Uterus (tissue), 4 donors: ENCODE data around the gene OSR1. TPM values are rescaled to one million over a fixed set of nuclear protein-coding genes. Genes with fewer than 3 reads are reported as not detected.

Experiments used
- DNase-seq, 2 donors: peaks; one replicate each; pipeline ENCODE4 v3.0.0-alpha.2; 2019 to 2020
- H3K27ac ChIP-seq, 2 donors: fragments of 200-600 bp; sonication (generic); 1 replicate in 1 of 2; 2 replicates in 1 of 2; pipeline ENCODE4 v1.5.1; 2016 to 2018
- H3K27me3 ChIP-seq, 2 donors: fragments of 200-600 bp; sonication (generic); one replicate each; pipeline ENCODE4 v1.5.1; 2018 to 2019; ENCODE audit warnings: control low read depth in 1 of 2
- H3K36me3 ChIP-seq, 2 donors: fragments of 200-600 bp; sonication (generic); one replicate each; pipeline ENCODE4 v1.5.1; 2019; ENCODE audit warnings: control low read depth in 1 of 2
- H3K4me1 ChIP-seq, 2 donors: fragments of 200-600 bp; sonication (generic); one replicate each; pipeline ENCODE4 v1.5.1; 2018 to 2019; ENCODE audit warnings: control low read depth in 1 of 2
- H3K4me3 ChIP-seq, 2 donors: fragments of 200-600 bp; sonication (generic); 1 replicate in 1 of 2; 2 replicates in 1 of 2; pipeline ENCODE4 v1.5.1; 2018 to 2019; ENCODE audit warnings: mild to moderate bottlenecking in 1 of 2
- H3K9me3 ChIP-seq, 2 donors: fragments of 200-600 bp; sonication (generic); one replicate each; pipeline ENCODE4 v1.5.1; 2019; ENCODE audit warnings: control low read depth in 1 of 2
- POLR2A ChIP-seq, 2 donors: fragments of 450-650 bp; IDR thresholded peaks; one replicate each; pipeline ENCODE4 v1.6.1; 2016; ENCODE audit warnings: antibody characterized with exemption in 2 of 2, mild to moderate bottlenecking in 1 of 2, moderate library complexity in 1 of 2
- intact Hi-C: fragments of 100-400 bp; cut with DNase I; formaldehyde crosslinking; loops from one replicate; pipeline ENCODE4 v1.15.1; 2023; ENCODE audit warnings: low total_unique reads
- total RNA-seq, 4 donors: library from RNA; depleted of rRNA in 3 of 4; stranded (reverse); fragments of >200 nt in 3 of 4; gene quantifications; one replicate each; pipeline versions ENCODE4 v1.1.0 to v1.2.4, GENCODE V29; 2014 to 2023
- TF ChIP-seq, protein P1 (sequence below), 4 experiments: fragments of 200-600 bp in 2 of 4; fragments of 450-650 bp in 2 of 4; sonication (generic) in 2 of 4; IDR thresholded peaks; one replicate each; pipeline ENCODE4 v1.5.1; 2016 to 2019; ENCODE audit warnings: antibody characterized with exemption in 4 of 4, mild to moderate bottlenecking in 2 of 4, moderate library complexity in 1 of 4
- donor health status: DM: yes; HTN: yes; CAD: no.

OSR1 gene
- total RNA-seq, 4 donors from 2014 or later, result 4.7 to 26.2 (median 18.6) TPM

DNA sequence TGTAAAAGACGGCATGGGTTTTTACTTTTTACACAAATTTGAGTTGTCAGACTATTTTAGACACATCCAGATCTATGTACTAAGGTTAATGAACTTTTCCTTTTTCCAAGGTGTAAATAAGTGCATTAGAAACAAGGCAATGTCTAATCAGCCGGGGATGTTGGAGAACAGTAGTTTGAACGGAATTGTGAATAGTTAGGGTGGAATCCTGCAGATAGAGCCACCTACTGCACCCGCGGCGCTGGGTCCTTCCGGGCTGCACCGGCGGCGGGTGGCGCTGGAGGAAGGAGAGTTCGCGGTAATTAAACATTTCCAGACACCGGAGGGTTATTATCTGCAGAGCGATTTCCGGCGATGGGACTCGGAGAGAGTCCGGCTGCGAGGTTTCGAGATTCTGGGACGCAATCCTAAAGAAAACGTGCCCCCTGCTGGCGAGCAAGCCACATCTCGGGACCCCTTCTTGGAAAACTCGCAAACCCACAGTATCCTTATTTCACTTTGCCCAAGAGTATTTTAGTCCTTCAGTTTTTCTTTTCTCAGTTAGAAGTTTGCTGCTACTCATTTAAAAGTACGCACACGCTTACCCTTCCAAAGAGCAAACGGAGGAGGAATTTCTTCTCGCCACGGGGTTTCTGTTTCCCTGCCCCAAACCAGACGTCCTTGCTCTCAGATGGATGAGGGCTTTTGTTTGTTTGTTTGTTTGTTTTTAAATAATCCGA lies 4.5 kb upstream of the OSR1 start:
- intact Hi-C loops, result loop anchor here (10.0 kb wide), 2 partner anchors 618 to 968 kb away; no protein-coding TSS in a partner anchor
- Histone ChIP-seq H3K9me3 (no peaks in the 10 kb centered on the region), H3K36me3 (no peaks in the 10 kb centered on the region), H3K4me3 (peak overlapping the region; percentile 51 to 52), H3K27ac (peak overlapping the region; percentile 61 to 63), H3K4me1 (no peaks in the 10 kb centered on the region), H3K27me3 (no peaks in the 10 kb centered on the region)
- peak; percentile 84 to 86 for DNase-seq
- TF ChIP-seq POLR2A (IDR thresholded peaks at IDR 0.05), result no peak
- TF ChIP-seq, protein P1, sequence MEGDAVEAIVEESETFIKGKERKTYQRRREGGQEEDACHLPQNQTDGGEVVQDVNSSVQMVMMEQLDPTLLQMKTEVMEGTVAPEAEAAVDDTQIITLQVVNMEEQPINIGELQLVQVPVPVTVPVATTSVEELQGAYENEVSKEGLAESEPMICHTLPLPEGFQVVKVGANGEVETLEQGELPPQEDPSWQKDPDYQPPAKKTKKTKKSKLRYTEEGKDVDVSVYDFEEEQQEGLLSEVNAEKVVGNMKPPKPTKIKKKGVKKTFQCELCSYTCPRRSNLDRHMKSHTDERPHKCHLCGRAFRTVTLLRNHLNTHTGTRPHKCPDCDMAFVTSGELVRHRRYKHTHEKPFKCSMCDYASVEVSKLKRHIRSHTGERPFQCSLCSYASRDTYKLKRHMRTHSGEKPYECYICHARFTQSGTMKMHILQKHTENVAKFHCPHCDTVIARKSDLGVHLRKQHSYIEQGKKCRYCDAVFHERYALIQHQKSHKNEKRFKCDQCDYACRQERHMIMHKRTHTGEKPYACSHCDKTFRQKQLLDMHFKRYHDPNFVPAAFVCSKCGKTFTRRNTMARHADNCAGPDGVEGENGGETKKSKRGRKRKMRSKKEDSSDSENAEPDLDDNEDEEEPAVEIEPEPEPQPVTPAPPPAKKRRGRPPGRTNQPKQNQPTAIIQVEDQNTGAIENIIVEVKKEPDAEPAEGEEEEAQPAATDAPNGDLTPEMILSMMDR (IDR thresholded peaks at IDR 0.05), result peak; percentile 68 to 93 (median 86)

DNA sequence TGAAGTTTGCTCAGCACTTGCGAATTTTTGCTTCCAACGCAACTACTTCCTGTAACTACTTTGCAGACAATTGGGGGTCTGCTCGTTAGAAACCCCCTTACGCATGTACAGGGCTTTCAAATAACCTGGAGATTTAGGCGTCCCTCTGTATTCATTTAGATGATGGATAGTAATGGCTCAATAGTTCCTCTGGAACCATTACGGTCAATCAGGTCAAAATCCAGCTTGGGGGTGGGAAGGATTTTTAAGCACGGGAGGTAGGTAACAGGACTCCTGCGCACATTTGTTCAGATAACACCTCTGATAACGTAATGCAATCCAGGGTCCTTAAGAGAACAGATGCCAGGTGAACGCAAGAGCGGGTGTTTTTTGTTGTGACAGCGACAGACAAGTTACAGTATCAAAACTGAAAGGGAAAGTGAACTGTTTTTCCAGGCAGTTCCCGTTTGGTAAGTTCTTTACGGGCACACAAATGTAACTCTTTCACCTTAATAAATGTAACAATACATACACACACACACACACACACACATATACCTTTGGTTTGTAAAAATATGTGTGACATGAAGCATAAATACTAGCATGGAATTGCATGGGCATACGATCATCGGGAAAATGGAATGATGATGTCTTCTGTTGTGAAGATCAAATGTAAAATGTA lies 3.8 kb upstream of the OSR1 start:
- intact Hi-C loops, result loop anchor here (10.0 kb wide), 2 partner anchors 617 to 967 kb away; no protein-coding TSS in a partner anchor
- no peak for DNase-seq
- TF ChIP-seq, protein P1 (IDR thresholded peaks at IDR 0.05), result no peak
- TF ChIP-seq POLR2A (IDR thresholded peaks at IDR 0.05), result no peak

DNA sequence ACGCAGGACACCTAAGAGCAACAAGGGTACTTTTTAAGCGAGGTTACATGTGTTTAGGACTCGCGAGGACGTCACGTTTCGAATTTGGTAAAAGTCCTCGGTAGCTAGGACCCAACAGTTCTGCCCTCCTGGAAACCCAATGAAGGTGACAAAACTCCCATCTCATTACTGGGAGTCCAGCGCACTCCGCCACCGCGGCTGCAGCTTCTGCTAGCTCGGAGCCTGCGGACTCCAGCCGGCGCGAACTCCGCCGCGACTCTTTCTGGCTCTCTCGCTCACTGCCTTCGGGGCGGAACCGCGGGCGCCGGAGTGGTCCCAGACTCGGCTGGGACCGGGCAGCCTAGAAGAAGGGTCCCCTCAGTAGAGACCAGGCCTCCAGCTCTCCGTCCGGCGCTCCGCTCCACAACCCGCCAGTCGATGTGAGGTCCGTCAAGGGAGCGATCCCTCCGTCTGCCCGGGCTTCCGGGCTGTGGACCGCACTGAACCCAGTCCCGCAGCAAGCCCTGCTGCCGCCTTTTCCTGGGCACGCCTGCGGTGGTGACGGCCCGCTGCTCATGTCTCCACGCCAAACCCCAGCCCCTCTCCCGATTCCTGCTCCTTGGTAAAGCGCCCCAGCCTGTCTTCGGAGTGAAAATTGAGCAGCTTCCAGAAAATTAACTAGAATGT lies 3.0 kb upstream of the OSR1 start:
- H3K4me1 ChIP-seq, result no peaks in the 10 kb centered on the region
- H3K27me3 ChIP-seq, result no peaks in the 10 kb centered on the region
- peak overlapping the region in 1 of 2 donors; percentile 45 for H3K27ac ChIP-seq
- peak overlapping the region; percentile 51 to 52 for H3K4me3 ChIP-seq
- no peaks in the 10 kb centered on the region for H3K36me3 ChIP-seq
- intact Hi-C loops, result loop anchor here (10.0 kb wide), 2 partner anchors 617 to 967 kb away; no protein-coding TSS in a partner anchor
- no peak for DNase-seq
- TF ChIP-seq, protein P1 (IDR thresholded peaks at IDR 0.05), result no peak
- TF ChIP-seq POLR2A (IDR thresholded peaks at IDR 0.05), result no peak
- H3K9me3 ChIP-seq, result no peaks in the 10 kb centered on the region

More for the DNA sequence above, 3.8 kb upstream of the OSR1 start:
- Histone ChIP-seq H3K27ac (peak overlapping the region; percentile 61 to 63), H3K4me3 (peak overlapping the region; percentile 51 to 52), H3K4me1 (no peaks in the 10 kb centered on the region), H3K36me3 (no peaks in the 10 kb centered on the region), H3K27me3 (no peaks in the 10 kb centered on the region), H3K9me3 (no peaks in the 10 kb centered on the region)

DNA sequence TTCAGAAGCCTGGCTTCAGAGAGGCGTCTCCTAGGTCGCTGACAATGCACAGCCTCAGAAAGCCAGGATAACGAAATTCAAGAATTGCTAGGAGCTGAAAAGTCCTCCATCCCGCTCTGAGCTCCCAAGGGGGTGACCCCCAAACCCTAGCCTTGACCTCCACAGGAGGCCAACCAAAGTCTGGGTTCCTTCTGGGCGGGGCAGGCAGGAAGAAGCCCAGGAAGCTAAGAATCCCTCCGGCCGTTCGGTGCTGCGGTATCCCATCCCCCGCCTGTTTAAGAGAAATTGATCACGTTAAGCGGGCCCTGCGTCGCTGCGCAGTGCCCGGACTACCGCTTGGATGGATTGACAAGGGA lies 2.5 kb upstream of the OSR1 start:
- Histone ChIP-seq H3K4me1 (no peaks in the 10 kb centered on the region), H3K27me3 (no peaks in the 10 kb centered on the region), H3K9me3 (no peaks in the 10 kb centered on the region), H3K36me3 (no peaks in the 10 kb centered on the region), H3K4me3 (no peak overlapping the region), H3K27ac (no peak overlapping the region)
- intact Hi-C loops, result loop anchor here (10.0 kb wide), 2 partner anchors 616 to 966 kb away; no protein-coding TSS in a partner anchor
- TF ChIP-seq, protein P1 (IDR thresholded peaks at IDR 0.05), result no peak
- TF ChIP-seq POLR2A (IDR thresholded peaks at IDR 0.05), result no peak
- no peak for DNase-seq
